Right lobe of liver (tissue), 6 donors: ENCODE measurements around the gene NFIB. TPM values are rescaled to one million over a fixed set of nuclear protein-coding genes. Genes with fewer than 3 reads are reported as not detected.
A peak's percentile ranks its signal among the peaks of the same experiment; 100 is the strongest.

Experiments used
- ATAC-seq, 4 donors: fragments of 200-7000 bp; cut with Tn5 transposase; one replicate each; pipeline ENCODE4 v1.9.1; 2020; ENCODE audit warnings: mild to moderate bottlenecking in 4 of 4, moderate library complexity in 4 of 4
- DNase-seq, 3 donors: peaks; one replicate each; pipeline ENCODE4 v3.0.0-alpha.2; 2020
- H3K27ac ChIP-seq, 3 donors: fragments of 200-600 bp; one replicate each; pipeline ENCODE4 v1.8.0; 2022
- H3K27me3 ChIP-seq, 2 donors: fragments of 200-600 bp; one replicate each; pipeline ENCODE4 v1.8.0; 2022
- H3K36me3 ChIP-seq, 4 donors: fragments of 200-600 bp; sonication (generic) in 1 of 4; one replicate each; pipeline versions ENCODE4 v1.5.1 to v1.8.0; 2017 to 2022; ENCODE audit warnings: control low read depth in 1 of 4
- H3K4me1 ChIP-seq, 4 donors: fragments of 200-600 bp; sonication (generic) in 1 of 4; one replicate each; pipeline versions ENCODE4 v1.5.1 to v1.8.0; 2017 to 2022; ENCODE audit warnings: control low read depth in 1 of 4
- H3K4me3 ChIP-seq, 3 donors: fragments of 200-600 bp; one replicate each; pipeline ENCODE4 v1.8.0; 2022
- H3K9me3 ChIP-seq, 4 donors: fragments of 200-600 bp; sonication (generic) in 1 of 4; one replicate each; pipeline versions ENCODE4 v1.5.1 to v1.8.0; 2017 to 2022; ENCODE audit warnings: control low read depth in 1 of 4
- CTCF ChIP-seq, 4 donors: fragments of 200-600 bp in 3 of 4; fragments of 450-650 bp in 1 of 4; IDR thresholded peaks; one replicate each; pipeline versions ENCODE4 v1.5.1 to v1.8.0; 2016 to 2022; ENCODE audit warnings: antibody characterized with exemption in 4 of 4, mild to moderate bottlenecking in 2 of 4
- POLR2A ChIP-seq: fragments of 450-650 bp; IDR thresholded peaks from one replicate; pipeline ENCODE4 v1.6.1; 2017; ENCODE audit warnings: antibody characterized with exemption, mild to moderate bottlenecking
- WGBS: methylation state at CpG from one replicate; pipeline ENCODE4 v1.1.6; 2018; ENCODE audit warnings: low coverage, low lambda C conversion rate; ENCODE audit not compliant: insufficient coverage; ENCODE audit errors: missing lambda C conversion rate; 5-methylcytosine and 5-hydroxymethylcytosine counted together
- intact Hi-C, 2 donors: fragments of 100-400 bp; cut with DNase I; formaldehyde crosslinking; loops; one replicate each; pipeline versions ENCODE4 v1.11.2 to v1.14.1; 2022
- total RNA-seq, 6 experiments: library from RNA; depleted of rRNA in 2 of 6; stranded (reverse); fragments of >200 nt in 2 of 6; fragmentation: NEBNext Ultra II Directional in 3 of 6; extraction: Animal tissue kit (Norgen Biotek cat#: 25700) in 3 of 6; gene quantifications; one replicate each; pipeline versions ENCODE4 v1.1.0 to v1.2.4, GENCODE V29; 2016 to 2023
- donor health status: DM: no; HTN: yes; CAD: no.
- donor health status: DM: no; HTN: no; CAD: no.
- donor health status: DM: no; HTN: no; CAD: no.
- donor health status: DM: no; HTN: yes; CAD: no.
- donor health status: DM: no; HTN: yes; CAD: no.

Gene NFIB
- total RNA-seq, 6 experiments from 2014 or later: 23.0 to 45.3 (median 39.6) TPM

GRCh38 chr9:14075218-14075617 lies 238.7 kb downstream of the NFIB start:
- intact Hi-C loops: no loop called here

DNA sequence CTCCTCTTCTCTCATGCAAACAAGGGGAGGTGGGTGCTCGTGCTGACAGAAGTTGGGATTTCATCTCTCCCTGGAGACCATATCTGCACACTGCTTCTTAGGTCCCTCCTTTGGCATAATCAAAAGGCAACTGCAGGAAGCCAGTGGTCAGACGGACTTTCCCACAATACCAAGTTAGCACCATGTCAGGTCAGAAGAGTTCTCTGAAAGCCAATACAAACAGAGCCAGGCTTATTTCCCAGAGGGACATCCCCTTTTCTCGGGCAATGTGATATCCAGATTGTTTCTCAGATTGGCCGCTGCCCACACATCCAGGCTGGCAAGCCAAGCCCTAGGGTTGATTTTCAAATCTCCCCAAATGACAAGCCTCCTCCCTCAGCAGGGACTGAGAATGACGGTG lies 241.1 kb downstream of the NFIB start:
- peak in 3 of 4 donors; percentile 42 to 88 (median 50) for ATAC-seq
- Histone ChIP-seq H3K36me3 (no peaks in the 10 kb centered on the region), H3K4me1 (peaks cover 0 to 4% (median 0%) of the 10 kb centered on the region in 4 donors), H3K27me3 (no peaks in the 10 kb centered on the region), H3K9me3 (no peaks in the 10 kb centered on the region), H3K27ac (peak overlapping the region in 1 of 3 donors; percentile 44), H3K4me3 (no peak overlapping the region)
- intact Hi-C loops: no loop called here
- no peak for DNase-seq
- TF ChIP-seq CTCF (IDR thresholded peaks at IDR 0.05): no peak
- no peak for TF ChIP-seq POLR2A
- 63% methylated on average over 4 of the region's 5 CpGs for WGBS

More at GRCh38 chr9:14075218-14075617, 238.7 kb downstream of the NFIB start:
- no peak for TF ChIP-seq POLR2A
- Histone ChIP-seq H3K4me3 (no peak overlapping the region), H3K4me1 (peaks cover 0 to 4% (median 0%) of the 10 kb centered on the region in 4 donors), H3K36me3 (no peaks in the 10 kb centered on the region), H3K9me3 (no peaks in the 10 kb centered on the region), H3K27ac (no peak overlapping the region), H3K27me3 (no peaks in the 10 kb centered on the region)
- WGBS: 70% methylated on average over 2 of the region's 4 CpGs
- DNase-seq: no peak
- ATAC-seq: peak in 1 of 4 donors; percentile 14

DNA sequence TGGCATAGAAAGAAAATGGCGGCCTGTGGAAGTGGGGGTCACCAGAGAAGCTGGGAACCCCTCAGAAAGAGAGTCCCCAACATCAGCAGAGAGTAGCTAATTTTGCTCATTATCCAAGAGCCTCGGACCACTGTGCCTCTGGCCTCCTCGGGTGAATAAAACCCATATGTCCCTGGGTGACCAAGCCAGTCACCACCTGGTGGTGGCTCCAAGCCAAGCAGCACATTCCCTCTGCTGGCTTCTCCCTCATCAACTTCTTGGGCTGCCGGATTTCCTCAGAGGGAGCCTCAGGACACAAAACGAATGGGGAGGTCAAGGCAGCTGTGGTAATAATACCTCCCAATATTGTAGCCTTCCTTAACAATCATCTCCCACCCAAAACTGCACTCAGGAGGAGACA lies 242.5 kb downstream of the NFIB start:
- Histone ChIP-seq H3K9me3 (no peaks in the 10 kb centered on the region), H3K4me1 (peaks cover 0 to 4% (median 0%) of the 10 kb centered on the region in 4 donors), H3K27ac (no peak overlapping the region), H3K27me3 (no peaks in the 10 kb centered on the region), H3K4me3 (no peak overlapping the region), H3K36me3 (no peaks in the 10 kb centered on the region)
- intact Hi-C loops: no loop called here
- DNase-seq (no peak), ATAC-seq (no peak)
- TF ChIP-seq POLR2A (no peak), CTCF (IDR thresholded peaks at IDR 0.05) (no peak)
- WGBS: 62% methylated on average over 4 of the region's 5 CpGs

- H3K4me3 ChIP-seq: no peak overlapping the region
- H3K27me3 ChIP-seq: no peaks in the 10 kb centered on the region
- TF ChIP-seq POLR2A (no peak), CTCF (IDR thresholded peaks at IDR 0.05) (peak in 1 of 4 donors; percentile 8)
- no peak overlapping the region for H3K27ac ChIP-seq
- no peaks in the 10 kb centered on the region for H3K36me3 ChIP-seq
- peaks cover 0 to 4% (median 0%) of the 10 kb centered on the region in 4 donors for H3K4me1 ChIP-seq
- intact Hi-C loops: no loop called here
- no peak for DNase-seq
- no peak for ATAC-seq
- 86% methylated on average over 1 of the region's 4 CpGs for WGBS
- H3K9me3 ChIP-seq: no peaks in the 10 kb centered on the region
Measured at GRCh38 chr9:14068690-14069089, 245.3 kb downstream of the NFIB start.

- intact Hi-C loops: no loop called here
- no peaks in the 10 kb centered on the region for H3K9me3 ChIP-seq
- H3K4me1 ChIP-seq: no peaks in the 10 kb centered on the region
- no peak overlapping the region for H3K27ac ChIP-seq
- H3K36me3 ChIP-seq: no peaks in the 10 kb centered on the region
- DNase-seq (no peak), ATAC-seq (no peak)
- 76% methylated on average over 4 of the region's 4 CpGs for WGBS
- TF ChIP-seq POLR2A (no peak), CTCF (IDR thresholded peaks at IDR 0.05) (no peak)
- H3K4me3 ChIP-seq: no peak overlapping the region
- H3K27me3 ChIP-seq: no peaks in the 10 kb centered on the region
Measured at GRCh38 chr9:14066831-14067230, 247.1 kb downstream of the NFIB start.
